A673 (cell line): Measurements from ENCODE around the gene UFSP1. TPM values are rescaled to one million over a fixed set of nuclear protein-coding genes. Genes with fewer than 3 reads are reported as not detected.

ENCODE experiments used
- BruUV-seq: library from RNA; stranded (reverse); fragments of 400-500 nt; replicated peaks from 2 replicates; lab custom pipeline; 2021; lab: Mats Ljungman, UMichigan
- CTCF ChIA-PET: fragments of 300-600 bp; sonication (Branson Sonifier 250); formaldehyde crosslinking; loops from one replicate; lab custom pipeline; 2022; ENCODE audit warnings: antibody characterized with exemption; lab: Charles Lee
- POLR2A ChIA-PET: fragments of 300-600 bp; sonication (Branson Sonifier 250); formaldehyde crosslinking; loops from one replicate; lab custom pipeline; 2022; ENCODE audit warnings: antibody characterized with exemption; ENCODE audit not compliant: low non-redundant PET; lab: Charles Lee
- DNase-seq: peaks from one replicate; pipeline ENCODE4 v3.0.0-alpha.2; 2015; ENCODE audit warnings: low spot score
- H3K27ac ChIP-seq: fragments of 200-600 bp; sonication (generic); 2 replicates; pipeline ENCODE4 v1.5.1; 2016; ENCODE audit warnings: mixed run types, low read depth, mild to moderate bottlenecking, mixed read lengths, antibody characterized with exemption, low read length; ENCODE audit not compliant: poor library complexity, severe bottlenecking
- H3K27me3 ChIP-seq: fragments of 200-600 bp; sonication (generic); replicated peaks from 2 replicates; pipeline ENCODE4 v1.6.1; 2017; ENCODE audit warnings: mixed run types, low read depth, mild to moderate bottlenecking, mixed read lengths, antibody characterized with exemption, low read length; ENCODE audit not compliant: insufficient read depth, poor library complexity
- H3K36me3 ChIP-seq: fragments of 200-600 bp; sonication (generic); 2 replicates; pipeline ENCODE4 v1.6.1; 2016; ENCODE audit warnings: mixed run types, mild to moderate bottlenecking, mixed read lengths, antibody characterized with exemption, low read length; ENCODE audit not compliant: insufficient read depth, poor library complexity, severe bottlenecking
- H3K4me1 ChIP-seq: fragments of 200-600 bp; sonication (generic); 2 replicates; pipeline ENCODE4 v1.6.1; 2017; ENCODE audit warnings: mixed run types, mild to moderate bottlenecking, mixed read lengths, antibody characterized with exemption, low read length; ENCODE audit not compliant: insufficient read depth, poor library complexity, severe bottlenecking
- H3K4me3 ChIP-seq: fragments of 200-600 bp; sonication (generic); 2 replicates; pipeline ENCODE4 v1.5.1; 2016; ENCODE audit warnings: low read depth, mixed run types, mild to moderate bottlenecking, mixed read lengths, low read length; ENCODE audit not compliant: poor library complexity, severe bottlenecking
- H3K9me3 ChIP-seq: fragments of 200-600 bp; sonication (generic); 2 replicates; pipeline ENCODE4 v1.6.1; 2016; ENCODE audit warnings: mixed run types, low read depth, mild to moderate bottlenecking, mixed read lengths, antibody characterized with exemption, low read length; ENCODE audit not compliant: poor library complexity, severe bottlenecking
- CTCF ChIP-seq: fragments of 300-800, 200-600 bp; sonication (generic); conservative IDR thresholded peaks from 2 replicates; pipeline ENCODE4 v1.5.1; 2017; ENCODE audit warnings: low read depth, mild to moderate bottlenecking, antibody characterized with exemption, low read length, moderate library complexity, mixed read lengths
- EZH2 ChIP-seq: fragments of 200-600 bp; sonication (generic); IDR thresholded peaks from 2 replicates; pipeline ENCODE4 v1.6.1; 2017; ENCODE audit warnings: borderline replicate concordance, low read depth, mild to moderate bottlenecking, mixed read lengths, antibody characterized with exemption, low read length; ENCODE audit not compliant: poor library complexity, severe bottlenecking
- intact Hi-C: fragments of 100-400 bp; cut with micrococcal nuclease; formaldehyde crosslinking; loops from one replicate; pipeline ENCODE4 v1.10.0; 2022; ENCODE audit not compliant: unreplicated experiment
- total RNA-seq: library from RNA; stranded (reverse); gene quantifications from 2 replicates; pipeline ENCODE4 v1.2.3, GENCODE V29; 2021

The UFSP1 gene
- total RNA-seq, 1 experiment from 2014 or later = 5.0 TPM

- H3K36me3 ChIP-seq = peaks cover 84% of the 10 kb centered on the region
- no peaks in the 10 kb centered on the region for H3K27me3 ChIP-seq
- POLR2A ChIA-PET = no interaction called here
- H3K4me1 ChIP-seq = peaks cover 21% of the 10 kb centered on the region
- H3K9me3 ChIP-seq = no peaks in the 10 kb centered on the region
- intact Hi-C loops = no loop called here
- TF ChIP-seq EZH2 (no peak), CTCF (no peak)
- CTCF ChIA-PET = no interaction called here
- DNase-seq = no peak
- H3K4me3 ChIP-seq = no peak overlapping the region
- TSS peak; percentile 42 for BruUV-seq
- no peak overlapping the region for H3K27ac ChIP-seq
These were observed 4.6 kb downstream of the UFSP1 start for GRCh38 chr7:100884736-100885439.

- H3K36me3 ChIP-seq = peaks cover 92% of the 10 kb centered on the region
- no TSS peak for BruUV-seq
These were observed 6.6 kb downstream of the UFSP1 start for GRCh38 chr7:100882785-100883526.

GRCh38 chr7:100882201-100882600 lies 7.3 kb downstream of the UFSP1 start:
- intact Hi-C loops = no loop called here
- POLR2A ChIA-PET = no interaction called here
- Histone ChIP-seq H3K9me3 (no peaks in the 10 kb centered on the region), H3K27ac (no peak overlapping the region), H3K36me3 (peaks cover 91% of the 10 kb centered on the region), H3K4me3 (no peak overlapping the region), H3K27me3 (no peaks in the 10 kb centered on the region), H3K4me1 (peaks cover 7% of the 10 kb centered on the region)
- no TSS peak for BruUV-seq
- CTCF ChIA-PET = interaction anchor here (0.6 kb wide), 1 partner anchor 402 kb away, joined by 3 read pairs; no protein-coding TSS in a partner anchor
- no peak for DNase-seq
- no peak for TF ChIP-seq CTCF
- TF ChIP-seq EZH2 = no peak

More at GRCh38 chr7:100882785-100883526, 6.6 kb downstream of the UFSP1 start:
- ChIA-PET POLR2A (no interaction called here), CTCF (no interaction called here)
- H3K4me1 ChIP-seq = peaks cover 8% of the 10 kb centered on the region
- H3K4me3 ChIP-seq = no peak overlapping the region
- H3K9me3 ChIP-seq = no peaks in the 10 kb centered on the region
- no peak for TF ChIP-seq EZH2
- TF ChIP-seq CTCF = no peak
- H3K27me3 ChIP-seq = no peaks in the 10 kb centered on the region
- no peak for DNase-seq
- peak overlapping the region; percentile 47 for H3K27ac ChIP-seq
- intact Hi-C loops = no loop called here
